ENCODE results near the gene ANKS6. TPM values are rescaled to one million over a fixed set of nuclear protein-coding genes. Genes with fewer than 3 reads are reported as not detected.

ANKS6 gene
- total RNA-seq, 1 donor from 2014 or later, result 25.8 TPM

- no peak overlapping the region for H3K4me3 ChIP-seq (ENCODE audit: low read depth, low read length)
- peaks cover 11% of the 10 kb centered on the region for H3K27me3 ChIP-seq (ENCODE audit: control insufficient read depth, insufficient read depth, low read length)
- TF ChIP-seq, protein P1, sequence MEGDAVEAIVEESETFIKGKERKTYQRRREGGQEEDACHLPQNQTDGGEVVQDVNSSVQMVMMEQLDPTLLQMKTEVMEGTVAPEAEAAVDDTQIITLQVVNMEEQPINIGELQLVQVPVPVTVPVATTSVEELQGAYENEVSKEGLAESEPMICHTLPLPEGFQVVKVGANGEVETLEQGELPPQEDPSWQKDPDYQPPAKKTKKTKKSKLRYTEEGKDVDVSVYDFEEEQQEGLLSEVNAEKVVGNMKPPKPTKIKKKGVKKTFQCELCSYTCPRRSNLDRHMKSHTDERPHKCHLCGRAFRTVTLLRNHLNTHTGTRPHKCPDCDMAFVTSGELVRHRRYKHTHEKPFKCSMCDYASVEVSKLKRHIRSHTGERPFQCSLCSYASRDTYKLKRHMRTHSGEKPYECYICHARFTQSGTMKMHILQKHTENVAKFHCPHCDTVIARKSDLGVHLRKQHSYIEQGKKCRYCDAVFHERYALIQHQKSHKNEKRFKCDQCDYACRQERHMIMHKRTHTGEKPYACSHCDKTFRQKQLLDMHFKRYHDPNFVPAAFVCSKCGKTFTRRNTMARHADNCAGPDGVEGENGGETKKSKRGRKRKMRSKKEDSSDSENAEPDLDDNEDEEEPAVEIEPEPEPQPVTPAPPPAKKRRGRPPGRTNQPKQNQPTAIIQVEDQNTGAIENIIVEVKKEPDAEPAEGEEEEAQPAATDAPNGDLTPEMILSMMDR (IDR thresholded peaks at IDR 0.05; ENCODE audit: insufficient read depth, low read length, poor library complexity, severe bottlenecking), result no peak
- H3K36me3 ChIP-seq (ENCODE audit: control insufficient read depth, insufficient read depth, low read length), result no peaks in the 10 kb centered on the region
- DNase-seq (ENCODE audit: low read depth), result no peak
These were observed 101.4 kb downstream of the ANKS6 start for GRCh38 chr9:98694943-98695342.

DNA sequence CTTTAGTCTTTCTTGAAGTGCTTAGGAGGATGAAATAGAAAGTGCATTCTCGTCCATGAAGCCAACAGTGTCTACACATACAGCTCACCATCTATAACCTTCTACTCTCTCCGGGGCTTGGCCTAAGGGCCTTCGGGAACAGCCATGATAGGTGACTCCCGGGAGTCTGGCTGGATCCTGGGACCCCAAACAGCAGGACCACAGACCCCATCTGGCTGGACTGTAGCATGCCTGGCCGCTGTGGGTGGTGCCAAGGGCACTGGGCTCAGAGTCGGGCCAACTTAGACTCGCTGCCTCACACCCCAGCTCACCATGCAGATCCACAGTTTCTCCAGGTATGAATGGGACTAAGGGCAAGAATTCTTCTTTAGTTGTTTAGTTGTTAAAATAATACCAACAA lies 104.0 kb downstream of the ANKS6 start:
- no peak for DNase-seq (ENCODE audit: low read depth)
- TF ChIP-seq, protein P1 (IDR thresholded peaks at IDR 0.05; ENCODE audit: insufficient read depth, low read length, poor library complexity, severe bottlenecking), result no peak

DNA sequence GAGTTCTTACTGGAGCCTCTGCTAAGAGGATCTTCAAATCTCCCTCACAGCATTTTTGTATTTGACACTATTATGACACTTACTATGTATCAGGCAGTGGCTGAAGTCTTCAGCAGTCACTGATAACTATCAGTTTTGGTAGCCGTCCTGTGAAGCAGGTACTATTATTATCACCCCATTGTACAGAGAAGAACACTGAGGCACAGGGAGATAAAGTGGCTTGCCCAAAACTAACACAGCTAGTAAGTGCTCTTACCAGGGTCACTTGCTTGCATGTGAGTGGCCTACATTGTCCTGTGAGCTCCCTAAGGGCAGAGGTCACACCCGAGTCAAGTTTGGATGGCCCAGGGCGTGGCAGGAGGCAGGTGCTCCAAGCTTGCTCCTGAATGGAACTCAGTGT lies 104.5 kb downstream of the ANKS6 start:
- TF ChIP-seq, protein P1 (IDR thresholded peaks at IDR 0.05; ENCODE audit: insufficient read depth, low read length, poor library complexity, severe bottlenecking), result no peak
- no peaks in the 10 kb centered on the region for H3K36me3 ChIP-seq (ENCODE audit: control insufficient read depth, insufficient read depth, low read length)
- no peak for DNase-seq (ENCODE audit: low read depth)
- H3K27me3 ChIP-seq (ENCODE audit: control insufficient read depth, insufficient read depth, low read length), result peaks cover 8% of the 10 kb centered on the region
- no peak overlapping the region for H3K4me3 ChIP-seq (ENCODE audit: low read depth, low read length)

More for the DNA sequence above, 104.0 kb downstream of the ANKS6 start:
- peaks cover 8% of the 10 kb centered on the region for H3K27me3 ChIP-seq (ENCODE audit: control insufficient read depth, insufficient read depth, low read length)
- H3K4me3 ChIP-seq (ENCODE audit: low read depth, low read length), result no peak overlapping the region
- no peaks in the 10 kb centered on the region for H3K36me3 ChIP-seq (ENCODE audit: control insufficient read depth, insufficient read depth, low read length)

DNA sequence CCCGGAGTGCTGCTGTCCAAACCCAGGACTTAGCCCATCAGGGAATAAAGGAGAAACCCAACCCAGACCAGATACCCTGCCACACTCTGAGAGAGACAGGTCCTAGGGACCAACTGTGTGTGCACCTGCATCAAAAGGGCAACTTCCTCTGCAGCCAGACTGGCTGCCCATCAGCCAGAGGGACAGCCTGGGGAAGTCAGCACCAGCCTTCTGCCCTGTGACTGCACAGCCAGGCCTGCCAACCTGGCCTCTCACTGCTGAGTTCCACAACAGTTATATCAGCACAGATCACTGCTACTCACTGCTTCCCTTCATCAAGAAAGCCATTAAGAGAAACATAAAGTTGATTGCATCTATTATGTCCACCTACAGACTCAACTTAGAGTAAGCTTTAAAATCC lies 105.7 kb downstream of the ANKS6 start:
- Histone ChIP-seq H3K36me3 (ENCODE audit: control insufficient read depth, insufficient read depth, low read length) (no peaks in the 10 kb centered on the region), H3K27me3 (ENCODE audit: control insufficient read depth, insufficient read depth, low read length) (peaks cover 4% of the 10 kb centered on the region), H3K4me3 (ENCODE audit: low read depth, low read length) (no peak overlapping the region)
- no peak for DNase-seq (ENCODE audit: low read depth)
- TF ChIP-seq, protein P1 (IDR thresholded peaks at IDR 0.05; ENCODE audit: insufficient read depth, low read length, poor library complexity, severe bottlenecking), result no peak

- Histone ChIP-seq H3K4me3 (ENCODE audit: low read depth, low read length) (no peak overlapping the region), H3K27me3 (ENCODE audit: control insufficient read depth, insufficient read depth, low read length) (peaks cover 4% of the 10 kb centered on the region), H3K36me3 (ENCODE audit: control insufficient read depth, insufficient read depth, low read length) (no peaks in the 10 kb centered on the region)
- DNase-seq (ENCODE audit: low read depth), result no peak
- TF ChIP-seq, protein P1 (IDR thresholded peaks at IDR 0.05; ENCODE audit: insufficient read depth, low read length, poor library complexity, severe bottlenecking), result no peak
These were observed 107.5 kb downstream of the ANKS6 start for GRCh38 chr9:98688710-98689495.

GRCh38 chr9:98687911-98688310 lies 108.4 kb downstream of the ANKS6 start:
- TF ChIP-seq, protein P1 (IDR thresholded peaks at IDR 0.05; ENCODE audit: insufficient read depth, low read length, poor library complexity, severe bottlenecking), result no peak
- no peaks in the 10 kb centered on the region for H3K36me3 ChIP-seq (ENCODE audit: control insufficient read depth, insufficient read depth, low read length)
- no peak overlapping the region for H3K4me3 ChIP-seq (ENCODE audit: low read depth, low read length)
- H3K27me3 ChIP-seq (ENCODE audit: control insufficient read depth, insufficient read depth, low read length), result peaks cover 4% of the 10 kb centered on the region
- DNase-seq (ENCODE audit: low read depth), result peak; percentile 9

Measured in kidney epithelial cell (primary cell).